ENCODE data around the gene PTPRM. TPM values are rescaled to one million over a fixed set of nuclear protein-coding genes. Genes with fewer than 3 reads are reported as not detected.

Gene PTPRM
- polyA plus RNA-seq, 2 of the 4 experiments (the other 2 are of a cell fraction), result 44.5 to 199 TPM

DNA sequence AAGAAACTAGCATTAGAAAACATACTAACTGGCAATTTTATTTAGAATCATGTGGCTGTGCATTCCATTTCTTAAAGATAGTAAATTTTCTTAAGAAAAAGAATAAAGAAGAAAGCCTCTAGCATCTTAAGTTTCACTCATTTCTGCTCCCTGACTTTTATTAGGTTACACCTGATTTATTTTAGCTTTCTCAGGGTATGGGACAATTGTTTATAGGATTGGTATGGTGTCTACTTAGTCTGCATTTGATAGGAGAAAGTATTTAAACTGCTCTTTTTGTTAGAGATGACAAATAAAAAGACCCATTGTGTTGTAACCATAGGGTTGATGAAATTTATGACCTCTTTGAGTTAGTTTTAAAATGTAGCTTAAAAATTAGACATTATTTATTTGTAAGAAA, 115.2 kb downstream of the PTPRM start:
- no peak for DNase-seq (ENCODE audit: low read depth in 1 of 2, low spot score in 1 of 2)
- ChIA-PET POLR2A (no interaction called here), CTCF (interaction anchor here (1.2 kb wide), 1 partner anchor 9 kb away, joined by 5 read pairs; no protein-coding TSS in a partner anchor)
- FAIRE-seq, result no peak
- H3K4me1 ChIP-seq, result peaks cover 27% of the 10 kb centered on the region
- H3K4me2 ChIP-seq, result no peak overlapping the region
- no peak overlapping the region for H3K4me3 ChIP-seq
- no peaks in the 10 kb centered on the region for H3K9me3 ChIP-seq
- ATAC-seq, result no peak
- no peak overlapping the region for H3K27ac ChIP-seq
- TF ChIP-seq TFCP2L1 (CRISPR knock-in tag; IDR thresholded peaks at IDR 0.05) (no peak), BHLHE40 (IDR thresholded peaks at IDR 0.05; ENCODE audit: low read depth, low read length) (no peak), CEBPB (IDR thresholded peaks at IDR 0.05) (no peak), HMGXB4 (CRISPR knock-in tag; IDR thresholded peaks at IDR 0.05; ENCODE audit: borderline replicate concordance) (no peak), CBX2 (IDR thresholded peaks at IDR 0.05; ENCODE audit: borderline replicate concordance, low read depth) (no peak), NFE2L2 (conservative IDR thresholded peaks at IDR 0.05; ENCODE audit: low read length) (no peak), MAZ (IDR thresholded peaks at IDR 0.05; ENCODE audit: borderline replicate concordance, low read depth, low read length) (no peak)
- TF ChIP-seq, protein P1, sequence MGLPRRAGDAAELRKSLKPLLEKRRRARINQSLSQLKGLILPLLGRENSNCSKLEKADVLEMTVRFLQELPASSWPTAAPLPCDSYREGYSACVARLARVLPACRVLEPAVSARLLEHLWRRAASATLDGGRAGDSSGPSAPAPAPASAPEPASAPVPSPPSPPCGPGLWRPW (IDR thresholded peaks at IDR 0.05), result no peak

- Histone ChIP-seq H3K4me2 (no peak overlapping the region), H3K4me3 (no peak overlapping the region), H3K9me3 (no peaks in the 10 kb centered on the region), H3K27ac (no peak overlapping the region), H3K4me1 (peaks cover 27% of the 10 kb centered on the region)
- no peak for DNase-seq (ENCODE audit: low read depth in 1 of 2, low spot score in 1 of 2)
- no peak for FAIRE-seq
- ATAC-seq, result no peak
- CTCF ChIA-PET, result no interaction called here
- TF ChIP-seq EHMT2 (IDR thresholded peaks at IDR 0.05; ENCODE audit: low read depth) (no peak), POLR2A (IDR thresholded peaks at IDR 0.05; ENCODE audit: low read length) (no peak), MAZ (IDR thresholded peaks at IDR 0.05; ENCODE audit: borderline replicate concordance, low read depth, low read length) (no peak), ESRRA (IDR thresholded peaks at IDR 0.05; ENCODE audit: borderline replicate concordance, low read length) (no peak), KDM5A (IDR thresholded peaks at IDR 0.05) (no peak), ZC3H11A (IDR thresholded peaks at IDR 0.05) (no peak), RAD21 (conservative IDR thresholded peaks at IDR 0.05 in 1 of 2, IDR thresholded peaks at IDR 0.05 in 1 of 2) (no peak), JUNB (IDR thresholded peaks at IDR 0.05) (no peak), PHF8 (IDR thresholded peaks at IDR 0.05; ENCODE audit: borderline replicate concordance, low read depth) (no peak), MYC (IDR thresholded peaks at IDR 0.05; ENCODE audit: borderline replicate concordance, low read length) (no peak), HEYL (CRISPR knock-in tag; IDR thresholded peaks at IDR 0.05) (no peak), CEBPB (IDR thresholded peaks at IDR 0.05) (no peak), ZFP36 (IDR thresholded peaks at IDR 0.05; ENCODE audit: borderline replicate concordance, partially characterized antibody) (no peak), TP53 (CRISPR knock-in tag; IDR thresholded peaks at IDR 0.05) (no peak)
- TF ChIP-seq, protein P2, sequence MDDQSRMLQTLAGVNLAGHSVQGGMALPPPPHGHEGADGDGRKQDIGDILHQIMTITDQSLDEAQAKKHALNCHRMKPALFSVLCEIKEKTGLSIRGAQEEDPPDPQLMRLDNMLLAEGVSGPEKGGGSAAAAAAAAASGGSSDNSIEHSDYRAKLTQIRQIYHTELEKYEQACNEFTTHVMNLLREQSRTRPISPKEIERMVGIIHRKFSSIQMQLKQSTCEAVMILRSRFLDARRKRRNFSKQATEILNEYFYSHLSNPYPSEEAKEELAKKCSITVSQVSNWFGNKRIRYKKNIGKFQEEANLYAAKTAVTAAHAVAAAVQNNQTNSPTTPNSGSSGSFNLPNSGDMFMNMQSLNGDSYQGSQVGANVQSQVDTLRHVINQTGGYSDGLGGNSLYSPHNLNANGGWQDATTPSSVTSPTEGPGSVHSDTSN (IDR thresholded peaks at IDR 0.05), result no peak
- TF ChIP-seq, protein P1 (IDR thresholded peaks at IDR 0.05), result no peak
- POLR2A ChIA-PET, result no interaction called here
- 91% methylated on average over 3 of the region's 3 CpGs for WGBS (ENCODE audit: missing lambda C conversion rate)
Measured at GRCh38 chr18:7683753-7684152, 116.6 kb downstream of the PTPRM start.

DNA sequence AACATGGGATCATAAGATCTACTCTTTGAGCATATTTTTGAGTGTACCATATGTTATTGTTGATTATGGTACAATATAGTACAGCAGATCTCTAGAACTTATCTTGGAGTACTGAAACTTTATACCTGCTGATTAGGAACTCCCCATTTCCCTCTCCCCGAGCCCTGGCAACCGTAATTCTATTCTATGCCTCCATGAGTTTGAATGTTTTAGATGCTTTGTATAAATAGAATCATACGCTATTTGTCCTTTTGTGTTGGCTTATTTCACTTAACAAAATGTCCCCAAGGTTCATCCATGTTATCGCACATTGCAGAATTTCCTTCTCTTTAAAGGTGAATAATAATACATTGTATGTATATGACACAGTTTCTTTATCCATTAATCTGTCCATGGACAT, 117.2 kb downstream of the PTPRM start:
- no peak overlapping the region for H3K4me2 ChIP-seq
- TF ChIP-seq TP53 (CRISPR knock-in tag; IDR thresholded peaks at IDR 0.05), result no peak
- TF ChIP-seq HEYL (CRISPR knock-in tag; IDR thresholded peaks at IDR 0.05), result no peak
- no peak for TF ChIP-seq SREBF2 (IDR thresholded peaks at IDR 0.05)
- TF ChIP-seq EP300 (IDR thresholded peaks at IDR 0.05), result no peak
- TF ChIP-seq ZFP36 (IDR thresholded peaks at IDR 0.05; ENCODE audit: borderline replicate concordance, partially characterized antibody), result no peak
- TF ChIP-seq POLR2AphosphoS2 (conservative IDR thresholded peaks at IDR 0.05; ENCODE audit: low read length), result no peak
- no peak for TF ChIP-seq KDM5A (IDR thresholded peaks at IDR 0.05)
- no peak for TF ChIP-seq NR3C1 (IDR thresholded peaks at IDR 0.05)
- TF ChIP-seq ATOH8 (CRISPR knock-in tag; IDR thresholded peaks at IDR 0.05; ENCODE audit: low read depth), result no peak
- no peak for TF ChIP-seq EHF (CRISPR knock-in tag; IDR thresholded peaks at IDR 0.05)
- ChIA-PET POLR2A (no interaction called here), CTCF (no interaction called here)
- FAIRE-seq (no peak), ATAC-seq (no peak), DNase-seq (ENCODE audit: low read depth in 1 of 2, low spot score in 1 of 2) (no peak)
- H3K9me3 ChIP-seq, result no peaks in the 10 kb centered on the region
- H3K27ac ChIP-seq, result no peak overlapping the region
- peaks cover 27% of the 10 kb centered on the region for H3K4me1 ChIP-seq
- H3K4me3 ChIP-seq, result no peak overlapping the region
- WGBS (ENCODE audit: missing lambda C conversion rate), result 95% methylated on average over 4 of the region's 4 CpGs
